ENCODE results near the gene TACC3. TPM values are rescaled to one million over a fixed set of nuclear protein-coding genes. Genes with fewer than 3 reads are reported as not detected.

The TACC3 gene
- total RNA-seq, 1 donor from 2014 or later: 13.9 TPM

- Histone ChIP-seq H3K4me3 (ENCODE audit: low read depth, low read length) (no peak overlapping the region), H3K27me3 (ENCODE audit: control insufficient read depth, insufficient read depth, low read length) (peaks cover 8% of the 10 kb centered on the region), H3K36me3 (ENCODE audit: control insufficient read depth, insufficient read depth, low read length) (no peaks in the 10 kb centered on the region)
- DNase-seq (ENCODE audit: low read depth): no peak
- no peak for TF ChIP-seq CTCF (IDR thresholded peaks at IDR 0.05; ENCODE audit: insufficient read depth, low read length, poor library complexity, severe bottlenecking)
Observed at GRCh38 chr4:1744552-1744951, 23.2 kb downstream of the TACC3 start.

GRCh38 chr4:1745165-1745564, 23.8 kb downstream of the TACC3 start:
- no peak for DNase-seq (ENCODE audit: low read depth)
- TF ChIP-seq CTCF (IDR thresholded peaks at IDR 0.05; ENCODE audit: insufficient read depth, low read length, poor library complexity, severe bottlenecking): no peak
- Histone ChIP-seq H3K27me3 (ENCODE audit: control insufficient read depth, insufficient read depth, low read length) (peaks cover 8% of the 10 kb centered on the region), H3K4me3 (ENCODE audit: low read depth, low read length) (no peak overlapping the region), H3K36me3 (ENCODE audit: control insufficient read depth, insufficient read depth, low read length) (no peaks in the 10 kb centered on the region)

- TF ChIP-seq CTCF (IDR thresholded peaks at IDR 0.05; ENCODE audit: insufficient read depth, low read length, poor library complexity, severe bottlenecking): no peak
- Histone ChIP-seq H3K27me3 (ENCODE audit: control insufficient read depth, insufficient read depth, low read length) (peaks cover 8% of the 10 kb centered on the region), H3K4me3 (ENCODE audit: low read depth, low read length) (no peak overlapping the region), H3K36me3 (ENCODE audit: control insufficient read depth, insufficient read depth, low read length) (no peaks in the 10 kb centered on the region)
- DNase-seq (ENCODE audit: low read depth): no peak
Observed at GRCh38 chr4:1745697-1746096, 24.4 kb downstream of the TACC3 start.

- TF ChIP-seq CTCF (IDR thresholded peaks at IDR 0.05; ENCODE audit: insufficient read depth, low read length, poor library complexity, severe bottlenecking): peak; percentile 98
- Histone ChIP-seq H3K36me3 (ENCODE audit: control insufficient read depth, insufficient read depth, low read length) (no peaks in the 10 kb centered on the region), H3K4me3 (ENCODE audit: low read depth, low read length) (no peak overlapping the region), H3K27me3 (ENCODE audit: control insufficient read depth, insufficient read depth, low read length) (peaks cover 8% of the 10 kb centered on the region)
- DNase-seq (ENCODE audit: low read depth): no peak
Observed at GRCh38 chr4:1746265-1746691, 25.0 kb downstream of the TACC3 start.

GRCh38 chr4:1746919-1747602, 25.7 kb downstream of the TACC3 start:
- H3K4me3 ChIP-seq (ENCODE audit: low read depth, low read length): no peak overlapping the region
- no peak for TF ChIP-seq CTCF (IDR thresholded peaks at IDR 0.05; ENCODE audit: insufficient read depth, low read length, poor library complexity, severe bottlenecking)
- no peaks in the 10 kb centered on the region for H3K36me3 ChIP-seq (ENCODE audit: control insufficient read depth, insufficient read depth, low read length)
- DNase-seq (ENCODE audit: low read depth): no peak
- peaks cover 8% of the 10 kb centered on the region for H3K27me3 ChIP-seq (ENCODE audit: control insufficient read depth, insufficient read depth, low read length)

- Histone ChIP-seq H3K27me3 (ENCODE audit: control insufficient read depth, insufficient read depth, low read length) (peaks cover 8% of the 10 kb centered on the region), H3K4me3 (ENCODE audit: low read depth, low read length) (no peak overlapping the region), H3K36me3 (ENCODE audit: control insufficient read depth, insufficient read depth, low read length) (no peaks in the 10 kb centered on the region)
- TF ChIP-seq CTCF (IDR thresholded peaks at IDR 0.05; ENCODE audit: insufficient read depth, low read length, poor library complexity, severe bottlenecking): no peak
- DNase-seq (ENCODE audit: low read depth): no peak
Observed at GRCh38 chr4:1747603-1747967, 26.3 kb downstream of the TACC3 start.
